CD4-positive, alpha-beta memory T cell (primary cell): ENCODE data around the gene SPDYE8. TPM values are rescaled to one million over a fixed set of nuclear protein-coding genes. Genes with fewer than 3 reads are reported as not detected.
"Not testable (repeated sequence)": the region's sequence is repeated elsewhere in the genome, so short reads cannot be mapped to it uniquely, and the experiment has no call there.

ENCODE experiments used
- CTCF ChIA-PET: fragments of 350-600 bp; sonication (Branson Sonifier 250); formaldehyde crosslinking; loops from one replicate; lab custom pipeline; 2021; ENCODE audit warnings: inconsistent platforms; ENCODE audit not compliant: partially characterized antibody; lab: Charles Lee
- POLR2A ChIA-PET: fragments of 350-600 bp; sonication (Branson Sonifier 250); formaldehyde crosslinking; loops from one replicate; lab custom pipeline; 2021; ENCODE audit not compliant: partially characterized antibody; lab: Charles Lee
- DNase-seq, 5 donors: peaks; one replicate each; pipeline versions ENCODE4 v3.0.0 to v3.0.0-alpha.2; 2020 to 2022; ENCODE audit warnings: mixed read lengths in 1 of 5
- H3K27ac ChIP-seq: one replicate; pipeline ENCODE4 v1.7.0; 2013; ENCODE audit warnings: low read depth, low read length
- H3K27me3 ChIP-seq: 2 replicates; pipeline ENCODE4 v1.7.0; 2013; ENCODE audit warnings: mild to moderate bottlenecking, low read length, moderate library complexity; ENCODE audit not compliant: insufficient read depth
- H3K36me3 ChIP-seq: 2 replicates; pipeline ENCODE4 v1.7.0; 2013; ENCODE audit warnings: mild to moderate bottlenecking, low read length, moderate library complexity; ENCODE audit not compliant: insufficient read depth
- H3K4me1 ChIP-seq: 2 replicates; pipeline ENCODE4 v1.7.0; 2013; ENCODE audit warnings: mild to moderate bottlenecking, low read length, moderate library complexity; ENCODE audit not compliant: insufficient read depth
- H3K4me3 ChIP-seq, 2 donors: one replicate each; pipeline ENCODE4 v1.7.0; 2013; ENCODE audit warnings: low read length in 2 of 2, mild to moderate bottlenecking in 1 of 2
- H3K9me3 ChIP-seq, 2 donors: one replicate each; pipeline ENCODE4 v1.7.0; 2013; ENCODE audit warnings: low read length in 2 of 2, control low read depth in 1 of 2; ENCODE audit not compliant: control insufficient read depth in 1 of 2
- H3K27ac Mint-ChIP-seq, 7 donors: one replicate each; pipeline ENCODE4 v1.8.0; 2020 to 2021; ENCODE audit warnings: mixed read lengths in 7 of 7, mild to moderate bottlenecking in 6 of 7, inconsistent platforms in 3 of 7, moderate library complexity in 3 of 7
- H3K27me3 Mint-ChIP-seq, 2 donors: one replicate each; pipeline ENCODE4 v1.8.0; 2020 to 2021; ENCODE audit warnings: mixed read lengths in 2 of 2
- H3K36me3 Mint-ChIP-seq, 2 donors: one replicate each; pipeline ENCODE4 v1.8.0; 2020 to 2021; ENCODE audit warnings: mixed read lengths in 2 of 2, inconsistent platforms in 1 of 2, mild to moderate bottlenecking in 1 of 2
- H3K4me1 Mint-ChIP-seq, 4 donors: one replicate each; pipeline ENCODE4 v1.8.0; 2020 to 2021; ENCODE audit warnings: mixed read lengths in 4 of 4, mild to moderate bottlenecking in 1 of 4
- H3K4me3 Mint-ChIP-seq, 8 donors: one replicate each; pipeline ENCODE4 v1.8.0; 2020 to 2021; ENCODE audit warnings: mixed read lengths in 8 of 8, mild to moderate bottlenecking in 7 of 8, moderate library complexity in 6 of 8, inconsistent platforms in 3 of 8
- H3K9me3 Mint-ChIP-seq, 8 donors: one replicate each; pipeline ENCODE4 v1.8.0; 2020 to 2021; ENCODE audit warnings: mixed read lengths in 8 of 8, mild to moderate bottlenecking in 5 of 8, inconsistent platforms in 3 of 8, moderate library complexity in 1 of 8
- intact Hi-C: fragments of 100-400 bp; cut with micrococcal nuclease; formaldehyde crosslinking; loops from one replicate; pipeline ENCODE4 v1.15.1; 2023
- polyA plus RNA-seq, 2 donors: library from polyadenylated mRNA; unstranded; fragments of 300-500 nt; fragmentation: Illumina TruSeq; gene quantifications; one replicate each; pipeline ENCODE4 v1.2.3, GENCODE V29; 2021
- total RNA-seq, 2 experiments: library from RNA; stranded (reverse); gene quantifications; one replicate each; pipeline ENCODE4 v1.2.3, GENCODE V29; 2021

Gene SPDYE8
- total and polyA plus RNA-seq, 4 experiments from 2014 or later = 0.10 TPM; not detected in 3

GRCh38 chr7:72971505-72971904 lies 58.1 kb downstream of the SPDYE8 start:
- H3K4me3 Mint-ChIP-seq, DNase-seq, intact Hi-C loops, CTCF ChIA-PET, H3K36me3 ChIP-seq, H3K4me1 Mint-ChIP-seq, H3K4me1 ChIP-seq, H3K9me3 ChIP-seq, H3K36me3 Mint-ChIP-seq, H3K27me3 ChIP-seq, POLR2A ChIA-PET, H3K27ac Mint-ChIP-seq, H3K27ac ChIP-seq, H3K27me3 Mint-ChIP-seq, H3K4me3 ChIP-seq, H3K9me3 Mint-ChIP-seq: not testable (repeated sequence)

Other genes starting within 250 kb of the SPDYE8 start
- 1 to 10 TPM; 7.7 to 8.4 TPM for gene TYW1B, start 201.6 kb downstream of the SPDYE8 start, total RNA-seq
- gene TYW1B, start 201.6 kb downstream of the SPDYE8 start, polyA plus RNA-seq = 1 to 10 TPM in 1 of 2 donors, under 1 TPM in 1; 0.30 to 2.3 TPM
- 10 to 100 TPM; 54.3 to 56.0 TPM for gene POM121, start 104.7 kb downstream of the SPDYE8 start, total RNA-seq
- 10 to 100 TPM in 1 of 2 donors, 1 to 10 TPM in 1; 2.8 to 18.3 TPM for gene POM121, start 104.7 kb downstream of the SPDYE8 start, polyA plus RNA-seq
- 1 to 10 TPM; 5.2 to 6.0 TPM for gene TRIM74, start 60.3 kb downstream of the SPDYE8 start, total RNA-seq
- under 1 TPM in 1 of 2 donors, not detected in 1; 0.34 TPM for gene TRIM74, start 60.3 kb downstream of the SPDYE8 start, polyA plus RNA-seq
- not detected for gene SPDYE11, start 28.1 kb upstream of the SPDYE8 start, total RNA-seq
- under 1 TPM in 1 of 2 donors, not detected in 1; 0.10 TPM for gene SPDYE11, start 28.1 kb upstream of the SPDYE8 start, polyA plus RNA-seq
- gene SPDYE9, start 56.3 kb upstream of the SPDYE8 start, total RNA-seq = not detected
- gene SPDYE9, start 56.3 kb upstream of the SPDYE8 start, polyA plus RNA-seq = under 1 TPM in 1 of 2 donors, not detected in 1; 0.10 TPM